ENCODE results near the gene RNF14. TPM values are rescaled to one million over a fixed set of nuclear protein-coding genes. Genes with fewer than 3 reads are reported as not detected.

Gene RNF14
- total and polyA plus RNA-seq, 12 donors, result 20.3 to 130 (median 100) TPM

DNA sequence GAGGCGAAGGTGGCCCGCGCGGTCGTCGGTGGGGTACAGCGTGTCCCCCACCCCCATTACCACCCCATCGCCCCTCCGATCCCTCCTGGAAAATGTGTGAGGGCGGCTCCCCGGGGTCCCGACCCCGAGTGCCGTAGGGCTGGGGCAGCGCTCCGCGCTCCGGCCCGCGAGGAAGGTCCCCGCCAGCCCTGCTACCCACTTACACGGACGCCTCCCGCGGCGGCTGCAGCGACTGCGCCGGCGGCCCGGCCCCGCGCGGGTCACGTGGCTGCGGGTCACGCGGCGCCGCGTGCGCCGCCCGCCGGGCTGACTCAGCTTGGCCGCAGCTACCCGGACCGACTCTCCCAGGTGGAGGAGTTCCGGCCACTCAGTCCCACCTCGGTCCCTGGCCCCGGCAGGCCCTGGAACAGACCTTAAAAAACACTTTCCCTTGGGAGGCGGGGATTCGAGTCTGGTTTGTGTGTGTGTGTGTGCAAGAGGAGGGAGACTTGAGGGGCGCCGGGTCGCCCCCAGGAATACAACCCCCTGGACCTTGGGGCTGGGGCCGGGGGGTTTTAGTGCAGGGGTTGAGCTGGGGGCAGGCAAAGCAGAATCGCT is 44.0 kb downstream of the RNF14 start, which contains the start of gene GNPDA1:
Gene GNPDA1, minus strand, starts transcription at position 236 of the 597 bp plus-strand sequence. CDS start 992 bp downstream, outside the sequence.
- H3K4me3 ChIP-seq, result peak within 1 kb of the TSS; percentile 45 to 85 (median 77)
- WGBS, 2 donors, result 1 to 2% methylated on average over 53 to 58 of the region's 58 CpGs
- intact Hi-C loops (cut with DNase I), result loop anchor here in 6 of 10 donors (2.0 to 10.0 kb wide), 7 partner anchors 49 to 692 kb away; partner anchors contain the start of gene NDFIP1 (in 1 of the 6)
- peak in 3 of 9 donors; percentile 20 to 38 (median 26) for TF ChIP-seq CTCF (IDR thresholded peaks at IDR 0.05)
- H3K27ac ChIP-seq, result peak within 1 kb of the TSS; percentile 18 to 94 (median 87)
- no peaks in the 10 kb centered on the region for H3K9me3 ChIP-seq
- DNase-seq, result peak; percentile 82 to 83
- peaks cover 0 to 51% (median 10%) of the 10 kb centered on the region in 9 donors for H3K4me1 ChIP-seq
- no peaks in the 10 kb centered on the region for H3K27me3 ChIP-seq
- peak; percentile 88 to 98 (median 92) for ATAC-seq
- peaks cover 0 to 38% (median 0%) of the 10 kb centered on the region in 9 donors for H3K36me3 ChIP-seq

DNA sequence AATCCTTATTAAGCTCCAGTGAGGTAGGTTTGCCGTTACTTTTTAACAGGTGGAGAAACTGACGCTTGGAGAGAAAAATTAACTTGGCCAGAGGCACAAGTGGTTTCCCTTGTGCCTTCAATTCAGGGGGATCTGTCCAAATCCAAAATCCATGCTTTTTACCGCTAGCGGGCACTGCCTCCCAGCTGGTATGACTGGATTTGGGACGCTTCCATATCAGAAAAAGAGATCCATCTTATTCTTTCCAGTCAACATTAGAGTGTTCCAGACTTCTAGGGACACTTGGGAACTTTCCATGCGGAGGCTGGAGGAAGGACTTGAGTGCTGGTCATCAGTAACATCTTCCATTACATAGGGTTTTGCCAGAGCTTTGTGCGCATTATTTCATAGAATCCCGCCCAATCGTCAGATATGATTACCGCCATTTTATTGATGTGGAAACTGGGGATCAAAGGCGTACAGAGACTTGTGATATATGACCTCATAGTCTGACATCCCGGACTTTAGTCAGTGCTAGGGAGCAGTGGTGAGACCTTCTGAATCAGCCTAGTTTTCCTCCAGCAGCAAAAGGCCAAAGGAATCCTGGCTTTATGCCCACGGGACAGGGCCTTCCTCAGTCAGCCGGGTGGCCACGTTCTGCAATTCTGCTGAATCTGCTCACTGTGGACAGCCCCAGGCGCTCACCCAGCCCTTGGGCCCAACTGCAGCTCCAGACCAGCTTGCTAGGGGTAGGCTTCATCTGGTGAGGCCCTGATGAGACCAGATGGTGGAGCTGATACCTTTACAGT is 45.0 kb downstream of the RNF14 start:
- peak in 2 of 8 donors; percentile 24 to 30 for ATAC-seq
- H3K36me3 ChIP-seq, result peaks cover 0 to 28% (median 0%) of the 10 kb centered on the region in 9 donors
- peaks cover 0 to 57% (median 10%) of the 10 kb centered on the region in 9 donors for H3K4me1 ChIP-seq
- no peaks in the 10 kb centered on the region for H3K27me3 ChIP-seq
- intact Hi-C loops (cut with DNase I), result loop anchor here in 6 of 10 donors (2.0 to 10.0 kb wide), 7 partner anchors 48 to 691 kb away; partner anchors contain the start of gene NDFIP1 (in 1 of the 6)
- peak overlapping the region in 6 of 10 donors; percentile 87 to 94 (median 92) for H3K27ac ChIP-seq
- no peak for TF ChIP-seq CTCF (IDR thresholded peaks at IDR 0.05)
- H3K4me3 ChIP-seq, result peak overlapping the region in 1 of 10 donors; percentile 77
- 83 to 88% methylated on average over 16 of the region's 16 CpGs for WGBS, 2 donors
- H3K9me3 ChIP-seq, result no peaks in the 10 kb centered on the region
- peak; percentile 39 to 48 for DNase-seq

GRCh38 chr5:142014911-142015584 is 46.1 kb downstream of the RNF14 start:
- intact Hi-C loops (cut with DNase I), result loop anchor here in 5 of 10 donors (5.0 to 10.0 kb wide), 7 partner anchors 47 to 690 kb away; partner anchors contain the start of gene NDFIP1 (in 2 of the 5)
- no peak overlapping the region for H3K4me3 ChIP-seq
- H3K27me3 ChIP-seq, result no peaks in the 10 kb centered on the region
- DNase-seq, result peak in 1 of 2 donors; percentile 30
- H3K9me3 ChIP-seq, result peaks cover 0 to 1% (median 0%) of the 10 kb centered on the region in 11 donors
- 66 to 69% methylated on average over 7 of the region's 7 CpGs for WGBS, 2 donors
- peak overlapping the region in 2 of 10 donors; percentile 10 to 83 for H3K27ac ChIP-seq
- peak in 8 of 9 donors; percentile 33 to 75 (median 60) for TF ChIP-seq CTCF (IDR thresholded peaks at IDR 0.05)
- peak in 1 of 8 donors; percentile 12 for ATAC-seq
- peaks cover 0 to 57% (median 10%) of the 10 kb centered on the region in 9 donors for H3K4me1 ChIP-seq
- peaks cover 0 to 17% (median 0%) of the 10 kb centered on the region in 9 donors for H3K36me3 ChIP-seq

All from heart right ventricle (tissue), 16 donors.